ELR (cell line): ENCODE results near the gene HIP1.
"Not testable (repeated sequence)": the region's sequence is repeated elsewhere in the genome, so short reads cannot be mapped to it uniquely, and the experiment has no call there.

ENCODE experiments used
- DNase-seq: peaks from one replicate; pipeline ENCODE4 v3.0.0-alpha.2; 2015; ENCODE audit warnings: low read depth

HIP1 gene

GRCh38 chr7:75738975-75739795, 444 bp upstream of the HIP1 start:
- peak; percentile 99 for DNase-seq

- peak; percentile 39 for DNase-seq
Observed at GRCh38 chr7:75737856-75738603, 711 bp downstream of the HIP1 start.

- no peak for DNase-seq
Observed at GRCh38 chr7:75735581-75736350, 3.0 kb downstream of the HIP1 start.

- peak; percentile 84 for DNase-seq
Observed at GRCh38 chr7:75734586-75735458, 3.9 kb downstream of the HIP1 start.

- DNase-seq = peak; percentile 99
Observed at GRCh38 chr7:75732764-75733630, 5.7 kb downstream of the HIP1 start.

GRCh38 chr7:75732016-75732521, 6.7 kb downstream of the HIP1 start:
- no peak for DNase-seq

- DNase-seq = no peak
Observed at GRCh38 chr7:75729851-75730274, 8.9 kb downstream of the HIP1 start.

GRCh38 chr7:75727881-75728593, 10.7 kb downstream of the HIP1 start:
- DNase-seq = peak; percentile 36

GRCh38 chr7:75727351-75727750, 11.4 kb downstream of the HIP1 start:
- DNase-seq = not testable (repeated sequence)

GRCh38 chr7:75725306-75725705, 13.4 kb downstream of the HIP1 start:
- no peak for DNase-seq

- no peak for DNase-seq
Observed at GRCh38 chr7:75723444-75723843, 15.3 kb downstream of the HIP1 start.

GRCh38 chr7:75722373-75722772, 16.4 kb downstream of the HIP1 start:
- DNase-seq = no peak

- not testable (repeated sequence) for DNase-seq
Observed at GRCh38 chr7:75721922-75722321, 16.8 kb downstream of the HIP1 start.

- DNase-seq = no peak
Observed at GRCh38 chr7:75721426-75721825, 17.3 kb downstream of the HIP1 start.

GRCh38 chr7:75719626-75720025, 19.1 kb downstream of the HIP1 start:
- no peak for DNase-seq

GRCh38 chr7:75718390-75719031, 20.2 kb downstream of the HIP1 start:
- DNase-seq = no peak

GRCh38 chr7:75717746-75718145, 21.0 kb downstream of the HIP1 start:
- peak; percentile 65 for DNase-seq

- DNase-seq = peak; percentile 90
Observed at GRCh38 chr7:75716992-75717626, 21.6 kb downstream of the HIP1 start.

- DNase-seq = no peak
Observed at GRCh38 chr7:75715864-75716263, 22.9 kb downstream of the HIP1 start.
